ENCODE measurements around the gene CNOT11.
A peak's percentile ranks its signal among the peaks of the same experiment; 100 is the strongest.

Gene CNOT11

DNA sequence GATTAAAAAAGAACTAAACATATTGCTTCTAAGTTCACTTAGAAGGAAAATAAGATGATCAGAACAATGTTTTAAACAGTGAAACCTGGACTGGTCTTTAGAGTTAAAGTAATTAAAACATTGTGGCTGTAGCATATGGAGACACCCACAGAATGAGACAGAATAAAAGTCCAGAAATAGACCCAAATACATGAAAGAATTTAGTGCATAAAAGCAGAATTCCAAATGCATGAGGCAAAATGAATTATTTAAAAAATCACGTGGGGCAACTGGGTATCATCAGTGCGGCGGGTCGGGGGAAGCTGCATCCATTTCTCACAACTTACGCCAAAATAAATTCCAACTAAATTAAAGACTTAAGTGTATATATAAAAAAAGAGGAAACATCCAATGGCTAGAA lies 43.7 kb downstream of the CNOT11 start:
- no peak for DNase-seq (ENCODE audit: low read depth)
- no peak for TF ChIP-seq CTCF (IDR thresholded peaks at IDR 0.05; ENCODE audit: control insufficient read depth, extremely low read depth, insufficient read depth)
- no peak overlapping the region for H3K4me3 ChIP-seq (ENCODE audit: low read depth, low read length)

DNA sequence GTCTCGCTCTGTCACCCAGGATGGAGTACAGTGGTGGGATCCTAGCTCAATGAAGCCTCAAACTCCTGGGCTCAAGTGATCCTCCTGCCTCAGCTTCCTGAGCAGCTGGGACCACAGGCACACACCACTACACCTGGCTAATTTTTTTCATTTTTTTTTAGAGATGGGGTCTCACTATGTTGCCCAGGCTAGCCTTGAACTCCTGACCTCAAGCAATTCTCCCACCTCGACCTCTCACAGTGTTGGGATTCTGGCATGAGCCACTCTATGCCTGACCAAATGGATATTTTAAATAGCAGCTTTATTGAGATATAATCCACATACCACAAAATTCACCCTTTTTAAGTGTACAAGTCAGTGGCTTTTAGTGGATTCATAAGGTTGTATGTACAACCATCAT lies 44.7 kb downstream of the CNOT11 start:
- DNase-seq (ENCODE audit: low read depth), result no peak
- no peak overlapping the region for H3K4me3 ChIP-seq (ENCODE audit: low read depth, low read length)
- TF ChIP-seq CTCF (IDR thresholded peaks at IDR 0.05; ENCODE audit: control insufficient read depth, extremely low read depth, insufficient read depth), result no peak

GRCh38 chr2:101299604-101300003 lies 46.9 kb downstream of the CNOT11 start:
- no peak for TF ChIP-seq CTCF (IDR thresholded peaks at IDR 0.05; ENCODE audit: control insufficient read depth, extremely low read depth, insufficient read depth)
- no peak for DNase-seq (ENCODE audit: low read depth)
- H3K4me3 ChIP-seq (ENCODE audit: low read depth, low read length), result no peak overlapping the region

DNA sequence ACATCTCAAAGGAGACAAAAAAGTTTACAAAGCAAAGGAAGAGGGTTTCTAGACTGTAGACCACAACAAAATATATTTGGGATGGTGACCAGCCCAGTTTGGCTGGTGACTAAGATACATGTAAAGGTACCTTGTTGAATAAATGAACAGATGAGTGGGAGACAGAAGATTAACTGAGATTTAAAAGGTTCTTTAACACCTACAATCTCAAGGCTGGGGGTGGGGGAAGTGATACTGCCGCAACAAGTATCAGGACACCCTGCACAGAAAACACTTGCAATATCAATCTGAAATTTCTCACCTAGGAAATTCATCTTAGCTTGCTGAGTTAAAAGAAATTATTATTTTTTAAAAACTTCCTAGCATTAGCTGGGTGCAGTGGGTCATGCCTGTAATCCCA lies 47.5 kb downstream of the CNOT11 start:
- H3K4me3 ChIP-seq (ENCODE audit: low read depth, low read length), result no peak overlapping the region
- TF ChIP-seq CTCF (IDR thresholded peaks at IDR 0.05; ENCODE audit: control insufficient read depth, extremely low read depth, insufficient read depth), result no peak
- DNase-seq (ENCODE audit: low read depth), result no peak

- no peak for TF ChIP-seq CTCF (IDR thresholded peaks at IDR 0.05; ENCODE audit: control insufficient read depth, extremely low read depth, insufficient read depth)
- H3K4me3 ChIP-seq (ENCODE audit: low read depth, low read length), result no peak overlapping the region
- DNase-seq (ENCODE audit: low read depth), result no peak
These were observed 48.1 kb downstream of the CNOT11 start for GRCh38 chr2:101300836-101301235.

GRCh38 chr2:101302016-101302415 lies 49.3 kb downstream of the CNOT11 start:
- peak; percentile 88 for DNase-seq (ENCODE audit: low read depth)
- no peak for TF ChIP-seq CTCF (IDR thresholded peaks at IDR 0.05; ENCODE audit: control insufficient read depth, extremely low read depth, insufficient read depth)

GRCh38 chr2:101303688-101304087 lies 51.0 kb downstream of the CNOT11 start:
- H3K4me3 ChIP-seq (ENCODE audit: low read depth, low read length), result no peak overlapping the region
- no peak for DNase-seq (ENCODE audit: low read depth)
- no peak for TF ChIP-seq CTCF (IDR thresholded peaks at IDR 0.05; ENCODE audit: control insufficient read depth, extremely low read depth, insufficient read depth)

More at GRCh38 chr2:101302016-101302415, 49.3 kb downstream of the CNOT11 start:
- H3K4me3 ChIP-seq (ENCODE audit: low read depth, low read length), result peak overlapping the region; percentile 36
